ENCODE data around the gene GTF2E1. TPM values are rescaled to one million over a fixed set of nuclear protein-coding genes. Genes with fewer than 3 reads are reported as not detected.
"Not testable (repeated sequence)": the region's sequence is repeated elsewhere in the genome, so short reads cannot be mapped to it uniquely, and the experiment has no call there.

The GTF2E1 gene
- total RNA-seq, 1 donor from 2014 or later: 22.4 TPM

DNA sequence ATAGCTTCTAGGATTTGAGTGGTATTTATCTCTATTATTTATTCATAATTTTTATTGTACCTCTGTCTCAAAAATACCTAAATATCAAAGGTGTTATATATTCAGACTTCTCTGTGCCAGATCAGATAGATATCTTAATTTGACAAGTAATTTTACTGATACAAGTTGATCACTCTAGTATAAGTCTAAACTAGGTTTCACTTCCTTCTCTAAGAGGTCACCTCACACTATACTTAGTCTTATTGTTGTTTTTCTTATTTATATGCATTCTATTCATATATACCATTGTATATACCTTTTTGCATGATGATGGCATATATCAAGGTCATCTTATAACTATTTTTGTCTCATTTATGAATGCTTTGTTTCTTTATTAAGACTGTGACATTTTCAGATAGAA lies 34.1 kb upstream of the GTF2E1 start:
- H3K27me3 ChIP-seq (ENCODE audit: control insufficient read depth, insufficient read depth, low read length): no peaks in the 10 kb centered on the region
- no peak overlapping the region for H3K4me3 ChIP-seq (ENCODE audit: low read depth, low read length)

DNA sequence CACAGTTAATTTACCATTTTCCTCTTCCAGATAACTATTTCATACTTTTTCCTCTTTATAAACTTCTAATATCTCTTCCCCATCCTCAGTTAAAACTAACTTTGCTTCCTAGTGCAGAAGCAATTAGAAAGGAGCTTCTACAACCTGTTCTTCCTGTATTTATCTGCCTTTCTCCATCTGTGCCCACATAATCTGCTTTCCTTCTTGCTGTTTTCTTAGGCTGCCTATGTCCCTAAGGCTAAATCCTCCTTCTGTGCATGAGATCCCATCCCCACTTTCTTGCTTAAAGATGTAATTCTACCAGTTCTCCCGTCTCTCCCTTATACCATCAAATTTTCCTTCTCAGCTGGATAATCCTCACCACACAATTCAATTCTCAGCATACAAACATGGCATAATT lies 32.2 kb upstream of the GTF2E1 start:
- Histone ChIP-seq H3K36me3 (ENCODE audit: control insufficient read depth, insufficient read depth, low read length) (no peaks in the 10 kb centered on the region), H3K27me3 (ENCODE audit: control insufficient read depth, insufficient read depth, low read length) (no peaks in the 10 kb centered on the region), H3K4me3 (ENCODE audit: low read depth, low read length) (no peak overlapping the region)
- no peak for FAIRE-seq
- TF ChIP-seq, protein P1, sequence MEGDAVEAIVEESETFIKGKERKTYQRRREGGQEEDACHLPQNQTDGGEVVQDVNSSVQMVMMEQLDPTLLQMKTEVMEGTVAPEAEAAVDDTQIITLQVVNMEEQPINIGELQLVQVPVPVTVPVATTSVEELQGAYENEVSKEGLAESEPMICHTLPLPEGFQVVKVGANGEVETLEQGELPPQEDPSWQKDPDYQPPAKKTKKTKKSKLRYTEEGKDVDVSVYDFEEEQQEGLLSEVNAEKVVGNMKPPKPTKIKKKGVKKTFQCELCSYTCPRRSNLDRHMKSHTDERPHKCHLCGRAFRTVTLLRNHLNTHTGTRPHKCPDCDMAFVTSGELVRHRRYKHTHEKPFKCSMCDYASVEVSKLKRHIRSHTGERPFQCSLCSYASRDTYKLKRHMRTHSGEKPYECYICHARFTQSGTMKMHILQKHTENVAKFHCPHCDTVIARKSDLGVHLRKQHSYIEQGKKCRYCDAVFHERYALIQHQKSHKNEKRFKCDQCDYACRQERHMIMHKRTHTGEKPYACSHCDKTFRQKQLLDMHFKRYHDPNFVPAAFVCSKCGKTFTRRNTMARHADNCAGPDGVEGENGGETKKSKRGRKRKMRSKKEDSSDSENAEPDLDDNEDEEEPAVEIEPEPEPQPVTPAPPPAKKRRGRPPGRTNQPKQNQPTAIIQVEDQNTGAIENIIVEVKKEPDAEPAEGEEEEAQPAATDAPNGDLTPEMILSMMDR (IDR thresholded peaks at IDR 0.05; ENCODE audit: insufficient read depth, low read length, severe bottlenecking): no peak
- DNase-seq (ENCODE audit: low read depth): no peak

More for the DNA sequence above, 34.1 kb upstream of the GTF2E1 start:
- no peak for FAIRE-seq
- no peaks in the 10 kb centered on the region for H3K36me3 ChIP-seq (ENCODE audit: control insufficient read depth, insufficient read depth, low read length)
- TF ChIP-seq, protein P1 (IDR thresholded peaks at IDR 0.05; ENCODE audit: insufficient read depth, low read length, severe bottlenecking): no peak
- no peak for DNase-seq (ENCODE audit: low read depth)

DNA sequence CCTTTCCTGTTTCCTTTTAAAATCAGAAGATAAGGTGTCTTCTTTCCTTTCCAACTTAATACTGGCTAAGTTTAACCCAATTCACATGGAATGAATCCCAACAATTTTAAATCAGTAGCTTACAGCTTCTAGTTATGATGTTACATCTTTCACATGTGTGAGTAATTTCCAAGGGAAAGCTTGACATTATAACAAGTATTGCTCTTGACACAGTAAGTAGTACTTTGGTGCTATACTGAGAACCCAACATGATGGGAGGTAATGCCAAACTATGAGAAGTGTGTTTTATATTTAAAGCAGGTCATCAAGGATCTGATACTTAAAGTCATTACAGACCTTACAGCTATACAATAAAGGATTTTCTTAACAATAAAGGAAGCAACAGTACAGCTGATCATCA lies 29.3 kb upstream of the GTF2E1 start:
- no peak for DNase-seq (ENCODE audit: low read depth)
- Histone ChIP-seq H3K4me3 (ENCODE audit: low read depth, low read length) (no peak overlapping the region), H3K36me3 (ENCODE audit: control insufficient read depth, insufficient read depth, low read length) (no peaks in the 10 kb centered on the region), H3K27me3 (ENCODE audit: control insufficient read depth, insufficient read depth, low read length) (no peaks in the 10 kb centered on the region)
- no peak for FAIRE-seq
- TF ChIP-seq, protein P1 (IDR thresholded peaks at IDR 0.05; ENCODE audit: insufficient read depth, low read length, severe bottlenecking): no peak

DNA sequence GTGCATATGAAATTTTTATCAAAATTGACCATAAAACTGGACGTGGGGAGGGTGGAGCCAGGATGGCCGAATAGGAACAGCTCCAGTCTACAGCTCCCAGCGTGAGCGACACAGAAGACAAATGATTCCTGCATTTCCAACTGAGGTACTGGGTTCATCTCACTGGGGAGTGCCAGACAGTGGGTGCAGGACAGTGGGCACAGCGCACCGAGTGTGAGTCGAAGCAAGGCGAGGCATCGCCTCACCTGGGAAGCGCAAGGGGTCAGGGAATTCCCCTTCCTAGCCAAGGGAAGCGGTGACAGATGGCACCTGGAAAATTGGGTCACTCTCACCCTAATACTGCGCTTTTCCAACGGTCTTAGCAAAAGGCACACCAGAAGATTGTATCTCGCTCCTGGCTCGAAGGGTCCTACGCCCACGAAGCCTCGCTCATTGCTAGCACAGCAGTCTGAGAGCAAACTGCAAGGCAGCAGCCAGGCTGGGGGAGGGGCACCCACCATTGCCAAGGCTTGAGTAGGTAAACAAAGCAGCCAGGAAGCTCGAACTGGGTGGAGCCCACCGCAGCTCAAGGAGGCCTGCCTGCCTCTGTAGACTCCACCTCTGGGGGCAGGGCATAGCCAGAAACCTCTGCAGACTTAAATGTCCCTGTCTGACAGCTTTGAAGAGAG lies 23.2 kb upstream of the GTF2E1 start:
- not testable (repeated sequence) for H3K36me3 ChIP-seq (ENCODE audit: control insufficient read depth, insufficient read depth, low read length); H3K27me3 ChIP-seq (ENCODE audit: control insufficient read depth, insufficient read depth, low read length); FAIRE-seq
- H3K4me3 ChIP-seq (ENCODE audit: low read depth, low read length): peak overlapping the region; percentile 50
- DNase-seq (ENCODE audit: low read depth): peak; percentile 29

DNA sequence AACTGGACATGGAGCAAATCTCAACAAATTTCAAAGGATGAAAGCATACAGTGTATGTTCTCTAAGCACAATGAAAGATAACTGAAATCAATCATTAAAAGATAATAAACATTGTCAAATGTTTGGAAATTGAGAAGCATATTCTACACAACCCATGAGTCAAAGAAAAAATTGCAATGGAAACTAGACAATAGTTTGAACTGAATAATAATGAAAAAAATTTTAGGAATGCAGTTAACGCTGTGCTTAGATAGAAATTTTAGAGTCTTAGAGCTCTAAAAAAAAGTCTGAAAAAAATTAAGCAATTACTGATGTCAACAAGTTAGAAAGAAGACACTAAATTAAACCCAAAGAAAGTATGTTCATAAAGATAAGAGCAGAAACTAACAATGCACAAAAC lies 15.8 kb upstream of the GTF2E1 start:
- FAIRE-seq: no peak
- Histone ChIP-seq H3K36me3 (ENCODE audit: control insufficient read depth, insufficient read depth, low read length) (no peaks in the 10 kb centered on the region), H3K27me3 (ENCODE audit: control insufficient read depth, insufficient read depth, low read length) (no peaks in the 10 kb centered on the region), H3K4me3 (ENCODE audit: low read depth, low read length) (no peak overlapping the region)
- DNase-seq (ENCODE audit: low read depth): no peak
- TF ChIP-seq, protein P1 (IDR thresholded peaks at IDR 0.05; ENCODE audit: insufficient read depth, low read length, severe bottlenecking): no peak

DNA sequence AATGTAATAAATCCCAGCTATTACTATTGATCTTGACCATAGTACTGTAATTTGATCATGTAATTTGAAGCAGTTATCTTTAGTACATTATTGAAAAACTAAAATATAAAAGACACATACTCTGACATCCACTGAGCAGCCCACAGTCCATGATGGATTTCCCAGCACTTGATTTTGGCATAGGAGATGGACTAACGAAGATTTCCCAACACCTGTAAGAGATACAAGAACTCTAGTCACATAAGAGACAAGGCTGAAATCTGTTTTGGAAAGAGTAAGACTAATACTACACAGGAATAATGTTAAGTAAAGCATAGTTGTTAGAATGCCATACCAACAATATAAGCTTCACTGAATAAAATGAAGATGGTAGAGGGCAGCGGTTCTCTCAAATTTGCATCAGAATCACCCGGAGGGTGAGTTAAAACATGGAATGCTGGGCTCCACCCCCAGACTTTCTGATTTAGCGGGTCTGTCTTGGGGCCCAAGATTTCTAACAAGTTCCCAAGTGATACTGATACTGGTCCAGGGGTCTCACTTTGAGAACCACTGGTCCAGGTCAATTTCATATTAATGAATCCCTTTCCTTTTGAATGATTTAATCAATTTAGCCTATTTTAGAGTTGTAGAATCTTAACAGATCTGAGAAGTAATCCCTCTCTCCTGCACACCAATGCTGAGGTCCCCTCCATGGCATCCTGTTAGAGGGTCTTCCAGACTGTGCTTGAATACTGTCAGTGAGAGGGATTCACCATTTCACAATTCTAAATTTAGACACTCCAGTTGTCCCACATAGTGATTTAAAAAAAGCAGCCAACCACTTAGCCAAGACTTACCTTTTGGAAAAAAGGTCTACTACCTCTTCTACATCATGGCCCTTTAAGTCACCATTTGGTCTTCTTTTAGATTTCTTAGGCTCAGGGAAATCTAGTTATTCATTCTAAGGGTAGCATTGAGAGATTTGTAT lies 11.7 kb upstream of the GTF2E1 start:
- FAIRE-seq: no peak
- H3K36me3 ChIP-seq (ENCODE audit: control insufficient read depth, insufficient read depth, low read length): no peaks in the 10 kb centered on the region
- DNase-seq (ENCODE audit: low read depth): no peak
- H3K27me3 ChIP-seq (ENCODE audit: control insufficient read depth, insufficient read depth, low read length): no peaks in the 10 kb centered on the region
- TF ChIP-seq, protein P1 (IDR thresholded peaks at IDR 0.05; ENCODE audit: insufficient read depth, low read length, severe bottlenecking): no peak
- no peak overlapping the region for H3K4me3 ChIP-seq (ENCODE audit: low read depth, low read length)

DNA sequence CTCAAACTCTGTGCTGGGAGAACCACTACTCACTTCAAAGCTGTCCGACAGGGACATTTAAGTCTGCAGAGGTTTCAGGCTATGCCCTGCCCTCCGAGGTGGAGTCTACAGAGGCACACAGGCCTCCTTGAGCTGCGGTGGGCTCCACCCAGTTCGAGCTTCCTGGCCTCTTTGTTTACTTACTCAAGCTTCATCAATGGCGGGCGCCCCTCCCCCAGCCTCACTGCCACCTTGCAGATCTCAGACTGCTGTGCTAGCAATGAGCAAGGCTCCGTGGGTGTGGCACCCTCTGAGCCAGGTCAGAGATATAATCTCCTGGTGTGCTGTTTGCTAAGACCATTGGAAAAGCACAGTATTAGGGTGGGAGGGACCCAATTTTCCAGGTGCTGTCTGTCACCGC lies 4.5 kb upstream of the GTF2E1 start:
- not testable (repeated sequence) for H3K4me3 ChIP-seq (ENCODE audit: low read depth, low read length); H3K36me3 ChIP-seq (ENCODE audit: control insufficient read depth, insufficient read depth, low read length); H3K27me3 ChIP-seq (ENCODE audit: control insufficient read depth, insufficient read depth, low read length); FAIRE-seq; DNase-seq (ENCODE audit: low read depth)

Data from bronchial epithelial cell (primary cell).